Frontal cortex (tissue), 4 donors: ENCODE measurements around the gene NTN3. TPM values are rescaled to one million over a fixed set of nuclear protein-coding genes. Genes with fewer than 3 reads are reported as not detected.
A peak's percentile ranks its signal among the peaks of the same experiment; 100 is the strongest.
"Not testable (repeated sequence)": the region's sequence is repeated elsewhere in the genome, so short reads cannot be mapped to it uniquely, and the experiment has no call there.

ENCODE experiments used
- DNase-seq, 2 donors: peaks; one replicate each; pipeline ENCODE4 v3.0.0; 2012; ENCODE audit warnings: low spot score in 2 of 2
- FAIRE-seq: peaks from 2 replicates; lab custom pipeline; 2012; peaks lifted over from hg19 to GRCh38; lab: Jason Lieb, UNC
- total RNA-seq: library from RNA; depleted of rRNA; stranded (reverse); fragments of >200 nt; gene quantifications from one replicate; pipeline ENCODE4 v1.2.3, GENCODE V29; 2014
- donor health status: control.
- donor health status: control.
- donor health status: control.

The NTN3 gene
- total RNA-seq = 3.3 TPM

GRCh38 chr16:2471016-2471652, at the start of gene NTN3:
Gene NTN3, plus strand, starts transcription at chr16:2471297. Its CDS starts 405 bp downstream, at chr16:2471702.
- no peak for FAIRE-seq
- DNase-seq = peak; percentile 68 to 74

GRCh38 chr16:2422123-2422867, 48.8 kb upstream of the NTN3 start:
- DNase-seq (no peak), FAIRE-seq (no peak)

GRCh38 chr16:2424061-2425007, 46.8 kb upstream of the NTN3 start:
- FAIRE-seq = no peak
- DNase-seq = no peak

- DNase-seq = no peak
- FAIRE-seq = no peak
Observed at GRCh38 chr16:2425008-2425518, 46.0 kb upstream of the NTN3 start.

- DNase-seq (no peak), FAIRE-seq (no peak)
Observed at GRCh38 chr16:2425825-2426430, 45.2 kb upstream of the NTN3 start.

GRCh38 chr16:2426941-2427361, 44.1 kb upstream of the NTN3 start:
- FAIRE-seq = no peak
- no peak for DNase-seq

- no peak for DNase-seq
- FAIRE-seq = no peak
Observed at GRCh38 chr16:2427526-2427925, 43.6 kb upstream of the NTN3 start.

- DNase-seq = no peak
- no peak for FAIRE-seq
Observed at GRCh38 chr16:2428051-2428783, 42.9 kb upstream of the NTN3 start.

- DNase-seq = no peak
- no peak for FAIRE-seq
Observed at GRCh38 chr16:2428784-2429033, 42.4 kb upstream of the NTN3 start.

GRCh38 chr16:2429034-2429770, 41.9 kb upstream of the NTN3 start, which contains the start of gene CCNF:
Gene CCNF, plus strand, starts transcription at chr16:2429447. Its CDS starts 35 bp downstream, at chr16:2429482.
- DNase-seq (peak; percentile 100), FAIRE-seq (no peak)

GRCh38 chr16:2429771-2430663, 41.1 kb upstream of the NTN3 start:
- FAIRE-seq (no peak), DNase-seq (no peak)

- DNase-seq (no peak), FAIRE-seq (no peak)
Observed at GRCh38 chr16:2432286-2432685, 38.8 kb upstream of the NTN3 start.

GRCh38 chr16:2432801-2433505, 38.1 kb upstream of the NTN3 start:
- DNase-seq (no peak), FAIRE-seq (no peak)

GRCh38 chr16:2435236-2435635, 35.9 kb upstream of the NTN3 start:
- DNase-seq, FAIRE-seq: not testable (repeated sequence)

- FAIRE-seq (no peak), DNase-seq (no peak)
Observed at GRCh38 chr16:2436110-2436509, 35.0 kb upstream of the NTN3 start.

GRCh38 chr16:2437032-2437790, 33.9 kb upstream of the NTN3 start:
- FAIRE-seq (no peak), DNase-seq (no peak)
